Caco-2 (cell line): ENCODE data around the gene BPGM. TPM values are rescaled to one million over a fixed set of nuclear protein-coding genes. Genes with fewer than 3 reads are reported as not detected.
A peak's percentile ranks its signal among the peaks of the same experiment; 100 is the strongest.

ENCODE experiments used
- BruUV-seq: library from RNA; stranded (reverse); fragments of 400-500 nt; replicated peaks from 2 replicates; lab custom pipeline; 2021; lab: Mats Ljungman, UMichigan
- CTCF ChIA-PET: fragments of 300-600 bp; sonication (Branson Sonifier 250); formaldehyde crosslinking; loops from one replicate; lab custom pipeline; 2022; ENCODE audit warnings: antibody characterized with exemption; lab: Charles Lee
- POLR2A ChIA-PET: fragments of 300-600 bp; sonication (Branson Sonifier 250); formaldehyde crosslinking; loops from one replicate; lab custom pipeline; 2022; ENCODE audit warnings: antibody characterized with exemption; lab: Charles Lee
- DNase-seq, 2 experiments: peaks; one replicate each; pipeline versions ENCODE4 v3.0.0 to v3.0.0-alpha.2; 2020 to 2022
- H3K27me3 ChIP-seq: replicated peaks from 2 replicates; pipeline ENCODE4 v1.6.0; 2011; ENCODE audit warnings: low read length; ENCODE audit not compliant: control insufficient read depth, insufficient read depth
- H3K36me3 ChIP-seq: 2 replicates; pipeline ENCODE4 v1.5.1; 2011; ENCODE audit warnings: low read length; ENCODE audit not compliant: control insufficient read depth, insufficient read depth
- H3K4me1 ChIP-seq: fragments of 250-450 bp; sonication (Bioruptor Pico); 2 replicates; pipeline ENCODE4 v1.5.1; 2020; ENCODE audit warnings: mild to moderate bottlenecking
- H3K4me3 ChIP-seq: 2 replicates; pipeline ENCODE4 v1.5.1; 2011; ENCODE audit warnings: low read depth, mild to moderate bottlenecking, control low read depth, low read length
- H3K9me3 ChIP-seq: fragments of 250-450 bp; sonication (Bioruptor Pico); 2 replicates; pipeline ENCODE4 v1.5.1; 2020; ENCODE audit warnings: mild to moderate bottlenecking, moderate library complexity
- H3K27ac Mint-ChIP-seq: one replicate; pipeline ENCODE4 v1.8.0; 2022; ENCODE audit warnings: mixed read lengths; ENCODE audit not compliant: unreplicated experiment
- H3K27me3 Mint-ChIP-seq: one replicate; pipeline ENCODE4 v1.8.0; 2022; ENCODE audit warnings: mixed read lengths; ENCODE audit not compliant: insufficient read depth, unreplicated experiment
- H3K36me3 Mint-ChIP-seq: one replicate; pipeline ENCODE4 v1.8.0; 2022; ENCODE audit warnings: mild to moderate bottlenecking, mixed read lengths; ENCODE audit not compliant: insufficient read depth, unreplicated experiment
- H3K4me1 Mint-ChIP-seq: one replicate; pipeline ENCODE4 v1.8.0; 2022; ENCODE audit warnings: low read depth, mixed read lengths; ENCODE audit not compliant: unreplicated experiment
- H3K4me3 Mint-ChIP-seq: one replicate; pipeline ENCODE4 v1.8.0; 2022; ENCODE audit warnings: mild to moderate bottlenecking, moderate library complexity, mixed read lengths; ENCODE audit not compliant: unreplicated experiment
- H3K9me3 Mint-ChIP-seq: one replicate; pipeline ENCODE4 v1.8.0; 2022; ENCODE audit warnings: mixed read lengths; ENCODE audit not compliant: unreplicated experiment
- CTCF ChIP-seq, 2 experiments: fragments of 200-600 bp in 1 of 2; IDR thresholded peaks; 1 replicate in 1 of 2; 2 replicates in 1 of 2; pipeline versions ENCODE4 v1.5.1 to v1.8.0; 2011 to 2022; ENCODE audit warnings: antibody characterized with exemption in 1 of 2, control low read depth in 1 of 2, inconsistent platforms in 1 of 2, low read depth in 1 of 2, low read length in 1 of 2, mild to moderate bottlenecking in 1 of 2, moderate library complexity in 1 of 2; ENCODE audit not compliant: insufficient read depth in 1 of 2, severe bottlenecking in 1 of 2, unreplicated experiment in 1 of 2
- intact Hi-C: fragments of 100-400 bp; cut with micrococcal nuclease; formaldehyde crosslinking; loops from one replicate; pipeline ENCODE4 v1.10.0; 2022; ENCODE audit not compliant: unreplicated experiment
- total RNA-seq: library from RNA; stranded (reverse); gene quantifications from 2 replicates; pipeline ENCODE4 v1.2.3, GENCODE V29; 2022

Gene BPGM
- total RNA-seq, 1 experiment from 2014 or later, result 8.1 TPM

GRCh38 chr7:134696261-134696660, 49.6 kb downstream of the BPGM start:
- ChIA-PET POLR2A (no interaction called here), CTCF (no interaction called here)
- H3K9me3 ChIP-seq, result no peaks in the 10 kb centered on the region
- H3K4me1 ChIP-seq, result peaks cover 3% of the 10 kb centered on the region; the same call in 1 of the 2 replicates
- Mint-ChIP-seq H3K9me3 (no peaks in the 10 kb centered on the region), H3K36me3 (no peaks in the 10 kb centered on the region), H3K4me3 (no peak overlapping the region), H3K4me1 (peaks cover 9% of the 10 kb centered on the region), H3K27ac (no peak overlapping the region), H3K27me3 (no peaks in the 10 kb centered on the region)
- no peak for TF ChIP-seq CTCF (IDR thresholded peaks at IDR 0.05; ENCODE audit: insufficient read depth in 1 of 2, low read depth in 1 of 2, low read length in 1 of 2, severe bottlenecking in 1 of 2, unreplicated experiment in 1 of 2)
- no peaks in the 10 kb centered on the region for H3K36me3 ChIP-seq
- BruUV-seq, result no TSS peak
- H3K4me3 ChIP-seq, result no peak overlapping the region
- DNase-seq, result peak in 1 of 2 experiments; percentile 50
- no peaks in the 10 kb centered on the region for H3K27me3 ChIP-seq
- intact Hi-C loops, result no loop called here

GRCh38 chr7:134697205-134697886, 50.7 kb downstream of the BPGM start:
- Mint-ChIP-seq H3K27ac (no peak overlapping the region), H3K27me3 (no peaks in the 10 kb centered on the region), H3K36me3 (no peaks in the 10 kb centered on the region), H3K9me3 (no peaks in the 10 kb centered on the region), H3K4me3 (no peak overlapping the region), H3K4me1 (no peaks in the 10 kb centered on the region)
- H3K4me3 ChIP-seq, result no peak overlapping the region
- no peaks in the 10 kb centered on the region for H3K27me3 ChIP-seq
- no peak for DNase-seq
- BruUV-seq, result no TSS peak
- intact Hi-C loops, result no loop called here
- no peaks in the 10 kb centered on the region for H3K36me3 ChIP-seq
- ChIA-PET POLR2A (no interaction called here), CTCF (no interaction called here)
- peaks cover 7% of the 10 kb centered on the region; the same call in 1 of the 2 replicates for H3K4me1 ChIP-seq
- TF ChIP-seq CTCF (IDR thresholded peaks at IDR 0.05; ENCODE audit: insufficient read depth in 1 of 2, low read depth in 1 of 2, low read length in 1 of 2, severe bottlenecking in 1 of 2, unreplicated experiment in 1 of 2), result no peak
- no peaks in the 10 kb centered on the region for H3K9me3 ChIP-seq

- H3K4me1 Mint-ChIP-seq, result peaks cover 7% of the 10 kb centered on the region
- H3K9me3 ChIP-seq, result no peaks in the 10 kb centered on the region
- no peak for DNase-seq
- H3K4me1 ChIP-seq, result peaks cover 12% of the 10 kb centered on the region
- no peaks in the 10 kb centered on the region for H3K9me3 Mint-ChIP-seq
- no peak overlapping the region for H3K4me3 Mint-ChIP-seq
- no peak overlapping the region for H3K27ac Mint-ChIP-seq
- H3K27me3 ChIP-seq, result no peaks in the 10 kb centered on the region
- H3K27me3 Mint-ChIP-seq, result no peaks in the 10 kb centered on the region
- intact Hi-C loops, result no loop called here
- no peak overlapping the region for H3K4me3 ChIP-seq
- no peaks in the 10 kb centered on the region for H3K36me3 ChIP-seq
- ChIA-PET CTCF (no interaction called here), POLR2A (no interaction called here)
- BruUV-seq, result no TSS peak
- TF ChIP-seq CTCF (IDR thresholded peaks at IDR 0.05; ENCODE audit: insufficient read depth in 1 of 2, low read depth in 1 of 2, low read length in 1 of 2, severe bottlenecking in 1 of 2, unreplicated experiment in 1 of 2), result no peak
- no peaks in the 10 kb centered on the region for H3K36me3 Mint-ChIP-seq
Measured at GRCh38 chr7:134698481-134698880, 51.8 kb downstream of the BPGM start.
